HepG2 (cell line): Measurements from ENCODE around the gene SOX13. TPM values are rescaled to one million over a fixed set of nuclear protein-coding genes. Genes with fewer than 3 reads are reported as not detected.

Source experiments
- ATAC-seq: fragments of 200-7000 bp; cut with Tn5 transposase; 3 replicates; pipeline ENCODE4 v1.9.1; 2020; ENCODE audit warnings: mild to moderate bottlenecking, moderate library complexity
- BruUV-seq: library from RNA; stranded (reverse); fragments of 400-500 nt; replicated peaks from 2 replicates; lab custom pipeline; 2021; lab: Mats Ljungman, UMichigan
- CTCF ChIA-PET: fragments of 300-600 bp; formaldehyde crosslinking; extraction: SDS; loops from one replicate; lab custom pipeline; 2021; ENCODE audit warnings: low total read pairs, inconsistent platforms, low intra/inter-chr PET ratio; lab: Yijun Ruan, JAX
- POLR2A ChIA-PET: fragments of 350-600 bp; sonication (Branson Sonifier 250); formaldehyde crosslinking; loops from one replicate; lab custom pipeline; 2020; ENCODE audit warnings: antibody characterized with exemption, inconsistent platforms; lab: Yijun Ruan, JAX
- DNase-seq: peaks from one replicate; pipeline ENCODE4 v3.0.0-alpha.2; 2015; ENCODE audit warnings: low spot score
- FAIRE-seq: peaks from 3 replicates; lab custom pipeline; 2011; peaks lifted over from hg19 to GRCh38; lab: Jason Lieb, UNC
- H2AFZ ChIP-seq: one replicate; pipeline ENCODE4 v1.6.1; 2011; ENCODE audit warnings: low read length, inconsistent platforms
- H3K27ac ChIP-seq: fragments of 300-600 bp; 3 replicates; pipeline ENCODE4 v1.8.0; 2011; ENCODE audit warnings: mixed run types, mild to moderate bottlenecking, mixed read lengths, low read length, inconsistent platforms; ENCODE audit not compliant: insufficient read depth; ENCODE audit errors: extremely low read length
- H3K27me3 ChIP-seq, 2 experiments: fragments of 200-600 bp in 1 of 2; 2 replicates in 1 of 2; 3 replicates in 1 of 2; pipeline versions ENCODE4 v1.6.0 to v1.8.0; 2011; ENCODE audit warnings: low read length in 2 of 2, mild to moderate bottlenecking in 2 of 2, moderate library complexity in 2 of 2, inconsistent platforms in 1 of 2; ENCODE audit not compliant: insufficient read depth in 2 of 2, control insufficient read depth in 1 of 2
- H3K36me3 ChIP-seq, 2 experiments: fragments of 200-600 bp in 1 of 2; replicated peaks in 1 of 2; 2 replicates in 1 of 2; 3 replicates in 1 of 2; pipeline versions ENCODE4 v1.5.1 to v1.8.0; 2011; ENCODE audit warnings: low read length in 2 of 2, inconsistent platforms in 1 of 2; ENCODE audit not compliant: insufficient read depth in 2 of 2, control insufficient read depth in 1 of 2
- H3K4me1 ChIP-seq: 2 replicates; pipeline ENCODE4 v1.5.1; 2012; ENCODE audit warnings: low read length, inconsistent platforms; ENCODE audit not compliant: insufficient read depth
- H3K4me2 ChIP-seq: 2 replicates; pipeline ENCODE4 v1.6.0; 2011; ENCODE audit warnings: low read depth, low read length, inconsistent platforms
- H3K4me3 ChIP-seq, 3 experiments: fragments of 200-600 bp in 1 of 3; sonication (generic), shearing (Covaris generic) in 1 of 3; replicated peaks in 1 of 3; 2 replicates each; pipeline ENCODE4 v1.5.1; 2011 to 2016; ENCODE audit warnings: low read length in 3 of 3, inconsistent platforms in 2 of 3, low read depth in 2 of 3, mild to moderate bottlenecking in 2 of 3, control low read depth in 1 of 3, mixed read lengths in 1 of 3; ENCODE audit not compliant: insufficient read depth in 1 of 3
- H3K79me2 ChIP-seq: one replicate; pipeline ENCODE4 v1.6.1; 2011; ENCODE audit warnings: low read length, inconsistent platforms; ENCODE audit not compliant: insufficient read depth
- H3K9ac ChIP-seq: 2 replicates; pipeline ENCODE4 v1.6.0; 2011; ENCODE audit warnings: mild to moderate bottlenecking, low read depth, low read length, inconsistent platforms; ENCODE audit not compliant: insufficient read depth
- H3K9me3 ChIP-seq: 2 replicates; pipeline ENCODE4 v1.5.1; 2012; ENCODE audit warnings: mild to moderate bottlenecking, low read length
- H4K20me1 ChIP-seq: 2 replicates; pipeline ENCODE4 v1.6.0; 2011; ENCODE audit warnings: inconsistent platforms, mild to moderate bottlenecking, low read length, moderate library complexity; ENCODE audit not compliant: insufficient read depth
- DPF2 ChIP-seq: sonication (generic); formaldehyde crosslinking; IDR thresholded peaks from 2 replicates; pipeline ENCODE4 v1.4.0; 2020; ENCODE audit warnings: mild to moderate bottlenecking, low read depth, missing genetic modification reagents, borderline replicate concordance
- FOSL2 ChIP-seq: sonication (generic); formaldehyde crosslinking; IDR thresholded peaks from 2 replicates; pipeline ENCODE4 v1.4.0; 2020; ENCODE audit warnings: missing genetic modification reagents
- IRF2 ChIP-seq: IDR thresholded peaks from 2 replicates; pipeline ENCODE4 v1.6.1; 2018; ENCODE audit warnings: missing genetic modification reagents, missing compliant biosample characterization
- NCOA5 ChIP-seq: sonication (generic); formaldehyde crosslinking; IDR thresholded peaks from 2 replicates; pipeline ENCODE4 v1.4.0; 2020; ENCODE audit warnings: missing genetic modification reagents
- NFRKB ChIP-seq: fragments of 450-650 bp; IDR thresholded peaks from 2 replicates; pipeline ENCODE4 v1.6.1; 2017
- PHF5A ChIP-seq: IDR thresholded peaks from one replicate; pipeline ENCODE4 v1.6.1; 2018; ENCODE audit warnings: low read depth, missing genetic modification reagents; ENCODE audit not compliant: unreplicated experiment
- SNAPC4 ChIP-seq: sonication (generic); formaldehyde crosslinking; IDR thresholded peaks from 2 replicates; pipeline ENCODE4 v1.4.0; 2020; ENCODE audit warnings: mild to moderate bottlenecking, missing genetic modification reagents
- WGBS: methylation state at CpG from one replicate; pipeline ENCODE4 v1.1.6; 2017; ENCODE audit warnings: low lambda C conversion rate; 5-methylcytosine and 5-hydroxymethylcytosine counted together
- in situ Hi-C: cut with HindIII; loops from 2 replicates; pipeline ENCODE4 v1.10.0; 2017; ENCODE audit warnings: low pct_unique_long_range_greater_than_20kb; ENCODE audit not compliant: extremely low pct_ligation_motif_present
- intact Hi-C: fragments of 100-400 bp; cut with micrococcal nuclease; formaldehyde crosslinking; loops from one replicate; pipeline ENCODE4 v1.10.0; 2022; ENCODE audit not compliant: unreplicated experiment
- polyA plus RNA-seq, 8 experiments: library from polyadenylated mRNA; depleted of rRNA in 3 of 8; stranded (reverse) in 7 of 8; unstranded in 1 of 8; fragments of >200 nt; fragmentation: Illumina TruSeq in 4 of 8; extraction: Trizol in 4 of 8; gene quantifications; 2 replicates each; pipeline versions ENCODE4 v1.2.1 to v1.2.3, GENCODE V29; 2011 to 2016; ENCODE audit warnings: low read depth in 4 of 8, missing spikeins in 1 of 8, mixed read lengths in 1 of 8; ENCODE audit not compliant: insufficient read depth in 1 of 8
- total RNA-seq, 5 experiments: library from RNA; depleted of rRNA; stranded (reverse); fragments of >200 nt; fragmentation: Illumina TruSeq; extraction: Trizol; gene quantifications; 2 replicates each; pipeline ENCODE4 v1.2.3, GENCODE V29; 2016; ENCODE audit warnings: low read depth in 1 of 5
- TF ChIP-seq, protein P1 (sequence below): IDR thresholded peaks from 2 replicates; pipeline ENCODE4 v1.6.1; 2012; ENCODE audit warnings: inconsistent platforms
- TF ChIP-seq, protein P2 (sequence below): sonication (generic); formaldehyde crosslinking; conservative IDR thresholded peaks from 2 replicates; pipeline ENCODE4 v1.4.0; 2020; ENCODE audit warnings: missing genetic modification reagents

The SOX13 gene
- total and polyA plus RNA-seq, 2 of the 13 experiments (the other 11 are each of a cell fraction or from before 2014, with no cell fraction given): 13.3 to 15.8 TPM

GRCh38 chr1:204076891-204077290, 4.0 kb downstream of the SOX13 start:
- FAIRE-seq (no peak), ATAC-seq (no peak), DNase-seq (no peak)
- BruUV-seq: no TSS peak
- Histone ChIP-seq H3K27me3 (no peaks in the 10 kb centered on the region), H2AFZ (no peak overlapping the region), H3K36me3 (no peaks in the 10 kb centered on the region), H3K4me2 (peak overlapping the region; percentile 89), H4K20me1 (peaks cover 11% of the 10 kb centered on the region; the same call in 1 of the 2 replicates), H3K9ac (no peak overlapping the region), H3K27ac (no peak overlapping the region), H3K79me2 (peaks cover 71% of the 10 kb centered on the region), H3K4me1 (peaks cover 62% of the 10 kb centered on the region), H3K9me3 (no peaks in the 10 kb centered on the region), H3K4me3 (no peak overlapping the region)
- CTCF ChIA-PET: no interaction called here
- POLR2A ChIA-PET: no interaction called here
- WGBS: 100% methylated on average over 1 of the region's 1 CpG
- intact Hi-C loops (no loop called here), in situ Hi-C loops (loop anchor here (10.0 kb wide), 1 partner anchor 298 kb away; no protein-coding TSS in a partner anchor)
- TF ChIP-seq PHF5A (CRISPR knock-in tag): no peak
- no peak for TF ChIP-seq NFRKB
- TF ChIP-seq NCOA5 (CRISPR knock-in tag): no peak

DNA sequence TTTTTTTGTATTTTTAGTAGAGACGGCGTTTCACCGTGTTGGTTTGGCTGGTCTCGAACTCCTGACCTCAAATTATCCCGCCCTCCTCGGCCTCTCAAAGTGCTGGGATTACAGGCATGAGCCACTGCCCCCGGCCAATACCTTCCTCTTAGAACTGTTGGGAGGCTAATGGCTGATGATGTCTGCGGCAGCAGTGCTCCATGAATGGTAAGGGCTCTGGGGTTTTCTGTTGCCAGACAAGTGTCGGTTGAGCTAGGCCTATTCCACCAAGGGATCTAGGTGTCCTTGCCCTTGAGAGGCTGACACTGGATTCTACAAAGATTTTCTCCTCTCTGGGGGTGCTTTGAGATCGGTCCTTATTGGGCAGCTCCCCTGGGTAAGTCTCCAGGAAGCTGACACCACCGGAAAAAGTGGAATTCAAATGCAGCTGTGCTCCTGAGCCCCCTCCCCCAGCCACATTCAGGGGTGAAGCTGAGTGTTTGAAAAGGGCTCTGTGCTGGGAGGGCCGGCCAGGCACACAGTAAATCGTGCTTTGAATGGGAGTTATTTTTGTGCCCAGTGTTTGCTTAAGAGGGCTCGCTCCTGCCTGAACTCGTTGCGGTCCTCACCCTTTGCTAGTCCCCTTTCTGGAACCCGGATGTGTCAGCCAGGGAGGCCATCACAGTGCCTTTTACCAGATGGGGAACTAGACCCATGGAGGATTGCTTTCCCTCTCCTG, 5.2 kb downstream of the SOX13 start:
- H3K4me1 ChIP-seq: peaks cover 74% of the 10 kb centered on the region
- peaks cover 83% of the 10 kb centered on the region for H3K79me2 ChIP-seq
- H3K27me3 ChIP-seq: no peaks in the 10 kb centered on the region
- peak overlapping the region; percentile 61 for H3K27ac ChIP-seq
- intact Hi-C loops (no loop called here), in situ Hi-C loops (loop anchor here (10.0 kb wide), 1 partner anchor 297 kb away; no protein-coding TSS in a partner anchor)
- peaks cover 19% of the 10 kb centered on the region for H4K20me1 ChIP-seq
- H3K36me3 ChIP-seq: no peaks in the 10 kb centered on the region
- H3K4me3 ChIP-seq: peak overlapping the region in 2 of 3 experiments; percentile 29 to 46; a peak in 3 of 6 replicates
- 49% methylated on average over 13 of the region's 17 CpGs for WGBS
- DNase-seq: peak; percentile 83
- CTCF ChIA-PET: no interaction called here
- peak; percentile 17 for ATAC-seq
- POLR2A ChIA-PET: interaction anchor here (0.8 to 1.2 kb wide), 3 partner anchors 12 to 24 kb away, joined by 3 to 11 read pairs (median 5); no protein-coding TSS in a partner anchor
- BruUV-seq: no TSS peak
- no peaks in the 10 kb centered on the region for H3K9me3 ChIP-seq
- FAIRE-seq: peak; percentile 95
- no peak overlapping the region for H2AFZ ChIP-seq
- peak overlapping the region; percentile 53 for H3K9ac ChIP-seq
- peak overlapping the region; percentile 79 for H3K4me2 ChIP-seq
- TF ChIP-seq, protein P1, sequence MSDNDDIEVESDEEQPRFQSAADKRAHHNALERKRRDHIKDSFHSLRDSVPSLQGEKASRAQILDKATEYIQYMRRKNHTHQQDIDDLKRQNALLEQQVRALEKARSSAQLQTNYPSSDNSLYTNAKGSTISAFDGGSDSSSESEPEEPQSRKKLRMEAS: peak; percentile 40; the same call in 1 of the 2 replicates
- TF ChIP-seq, protein P2, sequence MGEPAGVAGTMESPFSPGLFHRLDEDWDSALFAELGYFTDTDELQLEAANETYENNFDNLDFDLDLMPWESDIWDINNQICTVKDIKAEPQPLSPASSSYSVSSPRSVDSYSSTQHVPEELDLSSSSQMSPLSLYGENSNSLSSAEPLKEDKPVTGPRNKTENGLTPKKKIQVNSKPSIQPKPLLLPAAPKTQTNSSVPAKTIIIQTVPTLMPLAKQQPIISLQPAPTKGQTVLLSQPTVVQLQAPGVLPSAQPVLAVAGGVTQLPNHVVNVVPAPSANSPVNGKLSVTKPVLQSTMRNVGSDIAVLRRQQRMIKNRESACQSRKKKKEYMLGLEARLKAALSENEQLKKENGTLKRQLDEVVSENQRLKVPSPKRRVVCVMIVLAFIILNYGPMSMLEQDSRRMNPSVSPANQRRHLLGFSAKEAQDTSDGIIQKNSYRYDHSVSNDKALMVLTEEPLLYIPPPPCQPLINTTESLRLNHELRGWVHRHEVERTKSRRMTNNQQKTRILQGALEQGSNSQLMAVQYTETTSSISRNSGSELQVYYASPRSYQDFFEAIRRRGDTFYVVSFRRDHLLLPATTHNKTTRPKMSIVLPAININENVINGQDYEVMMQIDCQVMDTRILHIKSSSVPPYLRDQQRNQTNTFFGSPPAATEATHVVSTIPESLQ (CRISPR knock-in tag): no peak
- 0 out of 2 replicates have a peak, but pooled peaks have one; percentile 38 for TF ChIP-seq SNAPC4 (CRISPR knock-in tag)
- TF ChIP-seq FOSL2: peak; percentile 26; the same call in 1 of the 2 replicates
- TF ChIP-seq DPF2 (CRISPR knock-in tag): no peak
- peak; percentile 57; the same call in 1 of the 2 replicates for TF ChIP-seq IRF2 (CRISPR knock-in tag)
